ENCODE measurements around the gene MTERF4. TPM values are rescaled to one million over a fixed set of nuclear protein-coding genes. Genes with fewer than 3 reads are reported as not detected.

The MTERF4 gene
- polyA plus RNA-seq, 3 donors = 15.5 to 37.4 (median 17.8) TPM

DNA sequence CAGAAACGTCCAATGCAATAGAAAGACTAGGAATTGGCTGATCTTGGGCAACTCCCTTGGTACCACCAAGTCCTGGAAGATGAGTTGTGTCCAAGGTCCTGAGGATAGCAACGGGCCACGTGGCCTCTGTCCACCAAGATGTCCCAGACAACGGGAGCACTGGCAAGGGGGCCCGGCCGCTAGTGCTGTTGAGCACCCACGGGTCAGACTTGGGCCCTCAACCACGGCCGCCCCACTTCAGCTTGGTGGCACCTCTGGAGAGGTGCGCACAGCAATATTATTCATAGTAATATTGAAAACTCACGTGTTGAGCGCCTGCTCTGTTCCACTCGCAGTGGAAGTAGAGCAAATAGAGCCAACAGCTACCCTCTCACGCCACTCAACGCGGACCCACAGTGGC, 28.2 kb upstream of the MTERF4 start:
- no peak overlapping the region for H3K4me2 ChIP-seq (replicated peaks; ENCODE audit: extremely low read depth, low read length, poor library complexity, severe bottlenecking)

GRCh38 chr2:241129086-241129871, 27.2 kb upstream of the MTERF4 start:
- no peak for DNase-seq
- Mint-ChIP-seq H3K4me1 (peaks cover 8% of the 10 kb centered on the region), H3K4me3 (no peak overlapping the region), H3K9me3 (no peaks in the 10 kb centered on the region), H3K27ac (peak overlapping the region in 1 of 7 donors; percentile 29), H3K27me3 (ENCODE audit: low read depth in 3 of 3) (no peaks in the 10 kb centered on the region), H3K36me3 (peaks cover 13 to 31% of the 10 kb centered on the region in 2 donors)
- peaks cover 3 to 5% of the 10 kb centered on the region in 2 donors for H3K36me3 ChIP-seq (replicated peaks in 1 of 2; ENCODE audit: control insufficient read depth in 1 of 2, insufficient read depth in 2 of 2, low read length in 2 of 2)
- no peak overlapping the region for H3K4me2 ChIP-seq (replicated peaks; ENCODE audit: extremely low read depth, low read length, poor library complexity, severe bottlenecking)
- no peak overlapping the region for H2AFZ ChIP-seq (ENCODE audit: insufficient read depth, low read depth, low read length, poor library complexity, severe bottlenecking)
- no peaks in the 10 kb centered on the region for H3K27me3 ChIP-seq (ENCODE audit: control insufficient read depth in 2 of 2, insufficient read depth in 2 of 2, low read length in 2 of 2)
- no peaks in the 10 kb centered on the region for H3K79me2 ChIP-seq (ENCODE audit: insufficient read depth, low read length)
- no peaks in the 10 kb centered on the region for H3K9me3 ChIP-seq (replicated peaks in 1 of 2; ENCODE audit: control insufficient read depth in 1 of 2, insufficient read depth in 1 of 2, low read length in 2 of 2)
- WGBS (ENCODE audit: insufficient coverage) = 40% methylated on average over 10 of the region's 12 CpGs
- no peak overlapping the region for H3K27ac ChIP-seq (ENCODE audit: low read depth in 1 of 2, low read length in 2 of 2)
- H3K4me1 ChIP-seq (ENCODE audit: control insufficient read depth in 1 of 2, insufficient read depth in 2 of 2, low read length in 2 of 2) = no peaks in the 10 kb centered on the region
- no peaks in the 10 kb centered on the region for H4K20me1 ChIP-seq (ENCODE audit: insufficient read depth, low read length)
- no peak overlapping the region for H3K4me3 ChIP-seq (replicated peaks in 1 of 3; ENCODE audit: low read depth in 2 of 3, low read length in 3 of 3)
- no peak for TF ChIP-seq CTCF (IDR thresholded peaks at IDR 0.05)
- H3K9ac ChIP-seq (ENCODE audit: insufficient read depth, low read length, poor library complexity, severe bottlenecking) = no peak overlapping the region
- intact Hi-C loops (cut with micrococcal nuclease) = no loop called here

More for the DNA sequence above, 28.2 kb upstream of the MTERF4 start:
- no peak overlapping the region for H3K9ac ChIP-seq (ENCODE audit: insufficient read depth, low read length, poor library complexity, severe bottlenecking)
- peaks cover 5 to 6% of the 10 kb centered on the region in 2 donors for H3K36me3 ChIP-seq (replicated peaks in 1 of 2; ENCODE audit: control insufficient read depth in 1 of 2, insufficient read depth in 2 of 2, low read length in 2 of 2)
- no peak overlapping the region for H3K4me3 Mint-ChIP-seq
- no peak overlapping the region for H3K4me3 ChIP-seq (replicated peaks in 1 of 3; ENCODE audit: low read depth in 2 of 3, low read length in 3 of 3)
- H3K9me3 ChIP-seq (replicated peaks in 1 of 2; ENCODE audit: control insufficient read depth in 1 of 2, insufficient read depth in 1 of 2, low read length in 2 of 2) = no peaks in the 10 kb centered on the region
- peaks cover 13 to 35% of the 10 kb centered on the region in 2 donors for H3K36me3 Mint-ChIP-seq
- no peak overlapping the region for H3K27ac Mint-ChIP-seq
- TF ChIP-seq CTCF (IDR thresholded peaks at IDR 0.05) = no peak
- H2AFZ ChIP-seq (ENCODE audit: insufficient read depth, low read depth, low read length, poor library complexity, severe bottlenecking) = no peak overlapping the region
- no peak for DNase-seq
- peaks cover 8% of the 10 kb centered on the region for H3K4me1 Mint-ChIP-seq
- H3K9me3 Mint-ChIP-seq = no peaks in the 10 kb centered on the region
- no peaks in the 10 kb centered on the region for H3K27me3 ChIP-seq (ENCODE audit: control insufficient read depth in 2 of 2, insufficient read depth in 2 of 2, low read length in 2 of 2)
- H4K20me1 ChIP-seq (ENCODE audit: insufficient read depth, low read length) = no peaks in the 10 kb centered on the region
- no peaks in the 10 kb centered on the region for H3K79me2 ChIP-seq (ENCODE audit: insufficient read depth, low read length)
- 94% methylated on average over 14 of the region's 16 CpGs for WGBS (ENCODE audit: insufficient coverage)
- H3K27me3 Mint-ChIP-seq (ENCODE audit: low read depth in 3 of 3) = no peaks in the 10 kb centered on the region
- H3K27ac ChIP-seq (ENCODE audit: low read depth in 1 of 2, low read length in 2 of 2) = no peak overlapping the region
- no peaks in the 10 kb centered on the region for H3K4me1 ChIP-seq (ENCODE audit: control insufficient read depth in 1 of 2, insufficient read depth in 2 of 2, low read length in 2 of 2)
- intact Hi-C loops (cut with micrococcal nuclease) = no loop called here
